Astrocyte of the spinal cord (primary cell): ENCODE results near the gene SIGLEC14.

Experiments
- DNase-seq: peaks from one replicate; pipeline ENCODE4 v3.0.0; 2011; ENCODE audit warnings: low read depth, low spot score
- H3K4me3 ChIP-seq: 2 replicates; pipeline ENCODE4 v1.5.1; 2011; ENCODE audit warnings: low read depth, mild to moderate bottlenecking, low read length, moderate library complexity
- in situ Hi-C: cut with HindIII; loops from 2 replicates; pipeline ENCODE4 v1.10.0; 2017; ENCODE audit warnings: low sequenced_read_pairs
- TF ChIP-seq, protein P1 (sequence below): IDR thresholded peaks from 2 replicates; pipeline ENCODE4 v1.5.1; 2012; ENCODE audit warnings: low read depth, mild to moderate bottlenecking, low read length, inconsistent platforms

The SIGLEC14 gene

DNA sequence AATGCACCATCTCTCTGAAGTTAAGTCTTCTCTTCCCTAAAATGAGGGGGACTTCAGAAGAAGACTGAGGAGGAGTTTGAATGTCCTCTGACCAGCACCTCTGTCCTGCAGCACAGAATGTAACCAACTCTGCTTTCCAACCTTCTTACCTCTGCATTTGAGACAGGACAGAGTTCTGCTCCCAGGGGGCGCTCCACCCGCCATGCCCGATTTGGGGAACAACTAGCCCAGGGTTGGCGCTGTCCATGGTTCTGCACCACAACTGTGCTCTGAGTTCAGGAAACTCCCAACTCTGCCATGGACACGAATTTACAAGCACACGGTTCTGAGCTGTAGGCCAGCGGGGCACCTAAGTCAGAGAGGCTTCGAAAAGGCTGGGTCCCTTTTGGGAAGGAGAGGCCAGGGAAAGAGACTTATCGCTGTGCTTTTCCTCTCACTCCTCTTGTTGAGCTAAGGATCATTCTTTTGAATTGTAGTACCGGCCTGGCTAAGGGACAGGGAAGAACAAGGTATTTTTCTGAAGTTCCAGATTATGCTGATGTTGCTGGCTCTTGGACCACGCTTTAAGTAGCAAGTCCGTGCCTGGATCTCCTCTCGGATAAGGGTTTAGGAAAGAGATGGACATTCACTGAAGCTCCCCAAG is 38.6 kb downstream of the SIGLEC14 start:
- no peak overlapping the region for H3K4me3 ChIP-seq
- peak; percentile 45 for DNase-seq
- TF ChIP-seq, protein P1, sequence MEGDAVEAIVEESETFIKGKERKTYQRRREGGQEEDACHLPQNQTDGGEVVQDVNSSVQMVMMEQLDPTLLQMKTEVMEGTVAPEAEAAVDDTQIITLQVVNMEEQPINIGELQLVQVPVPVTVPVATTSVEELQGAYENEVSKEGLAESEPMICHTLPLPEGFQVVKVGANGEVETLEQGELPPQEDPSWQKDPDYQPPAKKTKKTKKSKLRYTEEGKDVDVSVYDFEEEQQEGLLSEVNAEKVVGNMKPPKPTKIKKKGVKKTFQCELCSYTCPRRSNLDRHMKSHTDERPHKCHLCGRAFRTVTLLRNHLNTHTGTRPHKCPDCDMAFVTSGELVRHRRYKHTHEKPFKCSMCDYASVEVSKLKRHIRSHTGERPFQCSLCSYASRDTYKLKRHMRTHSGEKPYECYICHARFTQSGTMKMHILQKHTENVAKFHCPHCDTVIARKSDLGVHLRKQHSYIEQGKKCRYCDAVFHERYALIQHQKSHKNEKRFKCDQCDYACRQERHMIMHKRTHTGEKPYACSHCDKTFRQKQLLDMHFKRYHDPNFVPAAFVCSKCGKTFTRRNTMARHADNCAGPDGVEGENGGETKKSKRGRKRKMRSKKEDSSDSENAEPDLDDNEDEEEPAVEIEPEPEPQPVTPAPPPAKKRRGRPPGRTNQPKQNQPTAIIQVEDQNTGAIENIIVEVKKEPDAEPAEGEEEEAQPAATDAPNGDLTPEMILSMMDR: peak; percentile 58
- in situ Hi-C loops: no loop called here

DNA sequence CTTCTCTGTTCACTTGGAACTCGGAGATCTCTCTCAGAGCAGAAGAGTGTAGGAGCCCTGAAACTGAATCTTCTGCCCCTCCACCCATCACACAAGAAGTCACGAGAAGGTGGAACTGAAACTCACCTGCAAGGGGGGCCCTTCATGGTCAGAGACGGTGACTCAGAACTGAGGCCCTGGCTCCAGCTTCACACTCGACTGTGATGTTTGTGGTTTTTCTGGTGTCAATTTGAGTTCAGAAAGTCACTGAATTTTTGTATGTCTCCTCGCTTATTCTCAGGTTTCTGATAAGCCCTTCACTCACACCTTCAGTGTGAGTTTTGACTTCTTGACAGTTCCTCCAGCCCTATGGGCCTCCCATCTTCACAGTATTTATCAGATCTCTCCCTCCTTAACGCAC is 39.5 kb downstream of the SIGLEC14 start:
- in situ Hi-C loops: no loop called here
- no peak for DNase-seq
- H3K4me3 ChIP-seq: no peak overlapping the region
- TF ChIP-seq, protein P1: no peak

DNA sequence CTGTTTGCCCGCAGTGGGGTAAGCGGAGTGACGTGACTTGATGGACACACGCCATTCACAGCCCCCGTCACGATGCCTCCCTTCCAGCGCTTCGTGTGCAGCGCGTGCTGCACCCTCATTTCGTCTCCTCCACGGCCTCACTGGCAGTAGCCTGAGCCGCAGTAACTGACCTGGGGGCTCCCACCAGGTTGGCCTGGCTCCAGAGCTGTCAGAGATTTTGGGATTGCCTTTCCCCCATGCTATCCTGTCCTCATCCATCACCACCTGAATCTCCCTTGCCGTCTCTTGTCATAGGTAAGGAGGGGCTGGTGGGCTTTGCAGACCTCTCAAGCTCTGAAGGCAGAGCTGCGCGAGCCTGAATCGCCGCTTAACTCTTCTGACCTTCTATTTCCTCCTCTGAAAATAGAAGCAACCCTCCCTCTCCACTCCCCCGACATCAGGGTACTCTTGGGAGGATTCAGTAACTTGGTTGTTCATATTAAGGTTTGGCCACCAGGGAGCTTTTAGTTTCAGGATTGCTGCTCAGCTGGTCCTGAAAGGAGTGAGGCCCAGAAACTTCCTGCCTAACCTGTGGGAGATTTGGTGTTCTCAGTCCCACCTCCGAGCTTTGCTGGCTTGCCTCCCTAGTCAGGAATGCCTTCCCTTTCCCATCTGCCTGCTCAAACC is 44.3 kb downstream of the SIGLEC14 start:
- in situ Hi-C loops: no loop called here
- DNase-seq: no peak
- TF ChIP-seq, protein P1: no peak
- no peak overlapping the region for H3K4me3 ChIP-seq

DNA sequence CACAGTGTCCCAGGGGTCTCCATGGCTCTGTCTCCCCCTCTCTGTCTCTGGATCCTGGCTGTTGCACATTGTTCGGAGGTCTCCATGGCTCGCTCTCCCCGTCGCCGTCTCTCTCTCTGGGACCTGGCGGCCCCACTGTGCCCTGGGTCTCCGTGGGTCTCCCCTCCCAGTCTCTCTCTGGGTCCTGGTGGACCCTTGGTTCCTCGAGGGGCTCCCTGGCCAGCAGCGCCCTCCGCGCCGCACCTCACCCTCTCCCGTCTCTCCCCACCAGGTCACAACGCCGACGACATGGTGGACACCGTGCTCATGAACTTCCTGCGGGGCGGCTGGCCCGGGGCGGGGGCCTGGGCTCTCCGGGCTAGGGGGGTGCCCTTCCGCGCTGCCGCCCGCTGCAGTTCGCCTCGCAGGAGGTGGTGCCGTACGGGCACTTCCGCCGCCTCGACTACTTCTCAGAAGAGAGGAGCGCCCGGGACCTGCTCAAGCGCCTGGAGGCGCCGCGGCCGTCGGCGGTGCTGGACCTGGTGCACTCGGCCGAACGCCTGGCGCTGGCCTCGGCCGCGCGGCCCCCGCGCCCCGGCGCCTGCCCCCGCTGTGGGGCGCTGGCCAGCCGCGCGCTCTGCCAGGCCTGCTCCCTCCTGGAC is 45.6 kb downstream of the SIGLEC14 start:
- H3K4me3 ChIP-seq: no peak overlapping the region
- in situ Hi-C loops: no loop called here
- TF ChIP-seq, protein P1: no peak
- DNase-seq: no peak

DNA sequence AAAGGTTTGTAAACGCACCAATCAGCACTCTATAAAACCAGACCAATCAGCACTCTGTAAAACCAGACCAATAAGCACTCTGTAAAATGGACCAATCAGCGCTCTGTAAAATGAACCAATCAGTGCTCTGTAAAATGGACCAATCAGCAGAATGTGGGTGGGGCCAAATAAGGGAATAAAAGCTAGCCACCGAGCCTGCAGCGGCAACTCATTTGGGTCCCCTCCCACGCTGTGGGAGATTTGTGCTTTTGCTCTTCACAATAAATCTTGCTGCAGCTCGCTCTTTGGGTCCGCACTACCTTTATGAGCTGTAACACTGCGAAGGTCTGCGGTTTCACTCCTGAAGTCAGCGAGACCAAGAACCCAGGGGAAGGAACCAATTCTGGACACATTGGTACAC is 47.5 kb downstream of the SIGLEC14 start:
- no peak overlapping the region for H3K4me3 ChIP-seq
- TF ChIP-seq, protein P1: no peak
- no peak for DNase-seq
- in situ Hi-C loops: no loop called here

DNA sequence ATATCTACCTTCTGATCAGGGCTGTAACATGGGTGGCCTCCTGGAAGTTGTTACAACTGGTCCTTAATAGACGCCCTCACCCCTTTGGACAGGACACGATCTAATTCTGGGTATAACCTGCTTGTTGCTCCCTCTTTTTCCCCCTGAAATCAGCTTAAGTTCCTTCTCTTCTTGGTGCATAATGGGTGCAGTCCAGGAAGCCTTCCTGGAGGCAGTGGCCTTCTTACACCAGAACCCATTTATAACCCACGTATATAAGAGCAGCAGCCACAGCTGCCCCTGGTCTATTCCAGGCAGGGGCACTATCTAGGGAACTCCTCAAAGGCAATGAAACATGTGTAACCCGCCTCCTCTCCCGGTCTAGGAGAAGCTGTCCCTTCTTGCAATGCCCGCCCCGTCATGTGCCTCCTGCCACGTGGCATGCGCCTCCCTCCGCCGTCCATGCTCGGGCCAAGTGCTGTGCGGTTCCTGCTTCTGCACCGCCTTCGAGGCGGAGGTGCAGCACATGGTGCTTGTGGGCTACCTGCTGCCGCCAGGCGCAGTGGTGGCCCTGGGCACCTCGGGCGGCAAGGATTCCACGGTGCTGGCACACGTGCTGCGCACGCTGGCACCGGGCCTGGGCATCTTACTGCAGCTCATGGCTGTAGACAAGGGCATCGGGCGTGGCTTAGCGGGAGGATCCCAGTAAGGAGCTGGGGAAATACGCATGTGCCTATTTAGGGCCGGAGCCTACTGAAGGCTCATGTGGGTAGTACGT is 48.3 kb downstream of the SIGLEC14 start:
- in situ Hi-C loops: no loop called here
- DNase-seq: no peak
- H3K4me3 ChIP-seq: no peak overlapping the region
- TF ChIP-seq, protein P1: no peak
